SIG-M5 treated with dmso at 0.1 percent for 504 hours (cell line): Measurements from ENCODE around the gene ANKHD1.
"Not testable (repeated sequence)": the region's sequence is repeated elsewhere in the genome, so short reads cannot be mapped to it uniquely, and the experiment has no call there.

ENCODE experiments used
- DNase-seq: peaks from one replicate; lab custom pipeline; 2025; ENCODE audit not compliant: unreplicated experiment; lab: John Stamatoyannopoulos, UW

The ANKHD1 gene

DNA sequence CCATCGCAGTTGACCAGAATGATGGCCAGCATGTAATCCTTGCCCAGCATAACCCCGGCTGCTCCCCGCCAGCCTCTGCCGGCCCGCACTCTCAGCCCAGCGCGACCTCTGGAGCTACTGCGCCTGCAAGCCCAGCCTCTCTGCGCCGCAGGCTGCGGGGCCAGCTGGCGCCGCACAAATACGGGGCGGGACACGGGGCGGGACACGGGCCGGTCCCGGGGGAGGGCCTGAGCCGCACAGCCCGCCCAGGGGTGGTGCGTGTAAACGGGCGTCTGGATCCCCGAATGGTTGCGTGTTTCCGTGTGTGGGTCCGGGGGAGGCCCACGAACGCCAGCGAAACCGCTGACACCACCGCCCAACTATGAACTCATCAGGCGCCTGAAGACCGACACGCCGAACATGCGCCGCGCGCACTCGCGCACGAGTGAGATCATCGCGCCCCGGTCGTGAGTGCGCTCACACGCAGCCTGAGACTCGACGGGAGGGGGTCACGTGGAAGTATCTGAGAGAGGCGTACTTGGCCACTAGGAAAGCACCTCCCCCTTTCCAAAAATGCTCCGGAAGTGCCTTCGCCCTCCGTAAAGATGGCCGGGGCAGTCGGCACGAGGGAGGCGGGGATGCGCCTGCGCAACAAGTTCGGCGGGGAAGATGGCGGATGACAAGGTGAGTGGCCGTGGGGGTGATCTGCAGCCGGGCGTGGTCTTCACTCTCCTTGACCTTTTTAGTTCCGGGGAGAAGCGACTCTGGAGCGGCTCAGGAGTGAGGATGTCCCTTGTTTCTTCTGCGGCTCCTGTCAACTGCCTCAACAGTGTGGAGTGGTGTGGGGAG lies 162.8 kb downstream of the ANKHD1 start, which contains the start of the genes APBB3 and SLC35A4:
Gene APBB3, minus strand, starts transcription at position 403 of the 828 bp plus-strand sequence. Its CDS starts 353 bp downstream, at position 50.
Gene SLC35A4, plus strand, starts transcription at position 633 of the 828 bp plus-strand sequence. CDS start 2,342 bp downstream, outside the sequence.
- DNase-seq: peak; percentile 99

GRCh38 chr5:140565024-140565779 lies 163.6 kb downstream of the ANKHD1 start:
- no peak for DNase-seq

DNA sequence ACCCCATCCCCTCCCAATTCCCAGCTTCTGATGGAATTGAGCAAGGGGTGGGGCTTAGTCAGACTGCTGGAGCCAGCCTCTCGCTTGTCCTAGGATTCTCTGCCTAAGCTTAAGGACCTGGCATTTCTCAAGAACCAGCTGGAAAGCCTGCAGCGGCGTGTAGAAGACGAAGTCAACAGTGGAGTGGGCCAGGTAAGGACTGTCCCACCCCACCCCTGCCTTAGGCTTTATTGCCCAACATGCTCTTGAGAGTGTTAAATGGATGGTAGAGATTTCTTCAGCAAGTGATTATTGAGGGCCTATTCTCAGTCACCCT lies 164.1 kb downstream of the ANKHD1 start:
- no peak for DNase-seq

GRCh38 chr5:140566665-140567064 lies 165.0 kb downstream of the ANKHD1 start:
- DNase-seq: no peak

DNA sequence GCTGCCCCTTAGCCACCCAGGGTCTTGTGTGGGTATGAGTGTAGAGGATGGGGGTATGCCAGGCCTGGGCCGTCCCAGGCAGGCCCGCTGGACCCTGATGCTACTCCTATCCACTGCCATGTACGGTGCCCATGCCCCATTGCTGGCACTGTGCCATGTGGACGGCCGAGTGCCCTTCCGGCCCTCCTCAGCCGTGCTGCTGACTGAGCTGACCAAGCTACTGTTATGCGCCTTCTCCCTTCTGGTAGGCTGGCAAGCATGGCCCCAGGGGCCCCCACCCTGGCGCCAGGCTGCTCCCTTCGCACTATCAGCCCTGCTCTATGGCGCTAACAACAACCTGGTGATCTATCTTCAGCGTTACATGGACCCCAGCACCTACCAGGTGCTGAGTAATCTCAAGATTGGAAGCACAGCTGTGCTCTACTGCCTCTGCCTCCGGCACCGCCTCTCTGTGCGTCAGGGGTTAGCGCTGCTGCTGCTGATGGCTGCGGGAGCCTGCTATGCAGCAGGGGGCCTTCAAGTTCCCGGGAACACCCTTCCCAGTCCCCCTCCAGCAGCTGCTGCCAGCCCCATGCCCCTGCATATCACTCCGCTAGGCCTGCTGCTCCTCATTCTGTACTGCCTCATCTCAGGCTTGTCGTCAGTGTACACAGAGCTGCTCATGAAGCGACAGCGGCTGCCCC lies 165.6 kb downstream of the ANKHD1 start:
- no peak for DNase-seq

DNA sequence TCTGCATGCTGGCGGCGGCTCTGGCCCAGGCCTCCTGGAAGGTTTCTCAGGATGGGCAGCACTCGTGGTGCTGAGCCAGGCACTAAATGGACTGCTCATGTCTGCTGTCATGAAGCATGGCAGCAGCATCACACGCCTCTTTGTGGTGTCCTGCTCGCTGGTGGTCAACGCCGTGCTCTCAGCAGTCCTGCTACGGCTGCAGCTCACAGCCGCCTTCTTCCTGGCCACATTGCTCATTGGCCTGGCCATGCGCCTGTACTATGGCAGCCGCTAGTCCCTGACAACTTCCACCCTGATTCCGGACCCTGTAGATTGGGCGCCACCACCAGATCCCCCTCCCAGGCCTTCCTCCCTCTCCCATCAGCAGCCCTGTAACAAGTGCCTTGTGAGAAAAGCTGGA lies 166.2 kb downstream of the ANKHD1 start:
- DNase-seq: no peak

GRCh38 chr5:140568443-140569063 lies 166.9 kb downstream of the ANKHD1 start:
- DNase-seq: no peak

DNA sequence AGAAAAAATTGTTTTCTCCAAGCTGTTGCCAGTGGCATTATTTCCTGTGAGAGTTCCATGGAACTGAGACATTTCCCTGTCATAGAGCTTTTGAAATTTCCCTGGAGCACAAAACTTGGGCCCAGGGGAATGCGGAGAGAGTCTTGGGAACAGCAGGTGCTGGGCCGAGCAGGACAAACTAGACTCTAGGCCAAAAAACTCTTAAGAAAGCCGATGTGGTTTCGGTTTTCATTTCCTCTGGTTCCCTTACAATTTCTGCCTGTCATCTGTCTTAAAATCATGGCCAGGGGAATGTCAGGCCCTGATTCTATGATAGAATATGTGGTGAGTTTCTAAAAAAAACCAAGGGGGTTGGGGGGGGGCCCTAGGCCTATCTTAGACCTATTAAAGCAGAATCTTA lies 167.6 kb downstream of the ANKHD1 start:
- DNase-seq: no peak

DNA sequence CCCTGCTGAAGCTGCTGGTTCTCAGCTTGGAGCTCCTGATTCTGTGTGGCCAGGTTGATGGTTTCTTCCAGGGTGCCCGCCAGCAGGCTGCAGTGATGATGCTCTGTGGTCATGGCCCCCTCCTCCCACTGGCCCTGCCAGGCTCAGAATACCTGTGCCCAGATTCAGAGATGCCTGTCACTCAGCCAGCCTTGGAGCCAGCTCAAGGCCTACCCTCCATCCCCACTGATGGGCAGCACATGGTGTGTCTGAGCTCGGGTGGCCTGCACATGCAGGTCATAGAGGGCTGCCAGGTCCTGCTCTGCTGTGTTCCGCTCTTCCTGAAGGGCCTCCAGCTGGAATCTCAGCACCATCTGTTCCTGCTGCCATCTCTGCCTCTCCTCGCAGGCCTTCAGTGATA lies 168.4 kb downstream of the ANKHD1 start:
- DNase-seq: no peak

DNA sequence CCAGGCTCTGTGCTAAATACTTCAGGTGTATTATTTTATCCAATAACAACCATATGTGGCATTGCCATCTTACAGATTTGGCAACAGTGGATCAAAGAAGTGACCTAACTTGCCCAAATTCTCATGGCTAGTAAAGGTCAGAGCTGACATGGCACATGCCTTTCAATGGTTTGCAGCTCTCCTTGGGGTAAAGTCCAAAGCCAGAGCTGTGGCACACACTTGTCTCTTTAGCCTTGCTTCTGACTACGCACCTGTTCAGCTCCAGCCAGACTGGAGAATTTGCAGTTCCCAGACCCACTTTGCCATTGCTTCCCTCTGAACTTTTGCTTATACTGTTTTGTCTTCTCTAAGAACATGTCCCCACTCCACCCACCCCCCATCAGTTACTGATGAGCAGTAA lies 168.9 kb downstream of the ANKHD1 start:
- DNase-seq: no peak

DNA sequence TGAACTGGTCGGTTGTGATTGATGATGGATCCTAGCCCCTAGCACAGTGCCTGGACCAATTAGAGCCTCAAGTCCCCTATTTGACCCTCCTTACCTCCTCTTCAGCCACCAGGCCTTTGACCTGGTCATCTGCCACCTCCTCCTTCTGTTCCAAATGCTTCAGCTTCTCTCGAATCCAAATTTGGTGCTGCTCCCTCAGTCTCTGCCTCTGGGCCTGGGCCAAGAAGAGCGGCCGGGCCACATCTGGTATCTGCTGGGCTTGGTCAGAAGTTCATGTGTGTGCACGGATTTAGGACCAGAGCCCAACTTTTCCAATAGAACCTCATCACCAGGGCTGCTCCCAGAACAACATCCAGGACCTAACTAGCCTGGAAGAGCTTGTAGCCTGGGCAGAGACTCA lies 169.5 kb downstream of the ANKHD1 start:
- DNase-seq: no peak

- no peak for DNase-seq
These were observed 172.1 kb downstream of the ANKHD1 start for GRCh38 chr5:140573683-140574082.

GRCh38 chr5:140574165-140574564 lies 172.5 kb downstream of the ANKHD1 start:
- no peak for DNase-seq

DNA sequence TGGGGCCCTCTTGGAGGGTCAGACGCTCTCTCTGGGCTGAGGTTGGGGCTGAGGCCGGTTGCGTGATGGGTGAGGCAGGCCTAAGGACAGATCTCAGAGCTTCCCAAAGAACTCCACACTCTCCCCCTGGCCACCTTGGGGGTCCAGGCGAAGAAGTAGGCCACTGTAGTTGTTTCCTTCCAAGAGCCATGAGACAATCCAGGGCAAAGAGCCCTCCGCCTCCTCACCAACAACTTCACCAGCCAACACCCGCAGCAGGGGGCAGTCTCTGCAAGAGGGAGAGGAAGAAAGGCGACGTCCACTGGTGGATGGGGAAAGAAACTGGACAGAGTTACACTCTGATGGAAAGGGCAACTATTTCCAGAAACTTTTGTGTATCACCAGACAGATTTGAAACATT lies 173.7 kb downstream of the ANKHD1 start:
- peak; percentile 39 for DNase-seq

- peak; percentile 26 for DNase-seq
These were observed 175.2 kb downstream of the ANKHD1 start for GRCh38 chr5:140576776-140577201.

- DNase-seq: not testable (repeated sequence)
These were observed 177.6 kb downstream of the ANKHD1 start for GRCh38 chr5:140579188-140579747.

- DNase-seq: no peak
These were observed 185.9 kb downstream of the ANKHD1 start for GRCh38 chr5:140587495-140587894.

DNA sequence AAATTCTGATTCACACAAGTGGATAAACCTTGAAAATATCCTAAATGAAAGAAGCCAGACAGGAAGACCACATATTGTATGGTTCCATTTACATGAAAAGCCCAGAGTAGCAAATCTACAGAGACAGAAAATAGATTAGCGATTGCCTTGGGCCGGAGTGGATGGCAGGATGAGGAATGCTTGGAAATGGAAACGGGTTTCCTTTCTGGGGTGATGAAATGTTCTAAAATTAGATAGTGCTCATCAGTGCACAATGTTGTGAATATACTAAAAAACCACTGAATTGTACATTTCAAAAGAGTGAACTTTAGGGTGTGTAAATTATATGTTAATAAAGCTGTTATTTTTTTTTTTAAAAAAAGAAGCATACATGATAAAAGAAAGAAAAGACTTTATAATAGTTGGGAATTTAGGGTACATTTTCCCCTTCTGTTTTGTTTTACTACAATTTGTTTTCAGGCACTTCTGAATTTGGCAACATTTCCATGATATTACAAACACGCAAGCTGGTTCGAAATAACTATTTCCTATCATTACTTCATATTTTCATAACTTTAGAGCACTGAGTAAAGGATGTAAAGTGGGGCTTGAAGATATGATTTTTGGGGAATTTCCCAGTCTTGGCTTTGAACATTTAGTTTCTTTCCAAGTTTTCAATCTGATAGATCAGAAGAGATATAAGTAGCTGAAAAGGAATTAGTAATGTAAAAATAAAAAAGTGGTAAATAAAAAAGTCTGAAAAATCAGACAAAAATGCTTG lies 186.9 kb downstream of the ANKHD1 start:
- DNase-seq: no peak
